Activated naive CD4-positive, alpha-beta T cell treated with anti-CD3 and anti-CD28 coated beads, Interleukin-2, amount 50 U/mL, for 24 hours (primary cell): ENCODE measurements around the gene TRIP6.
"Not testable (repeated sequence)": the region's sequence is repeated elsewhere in the genome, so short reads cannot be mapped to it uniquely, and the experiment has no call there.

Experiments used
- H3K27ac Mint-ChIP-seq: one replicate; pipeline ENCODE4 v1.8.0; 2021; ENCODE audit warnings: mild to moderate bottlenecking, mixed read lengths
- H3K27me3 Mint-ChIP-seq: one replicate; pipeline ENCODE4 v1.8.0; 2021; ENCODE audit warnings: mixed read lengths
- H3K36me3 Mint-ChIP-seq: one replicate; pipeline ENCODE4 v1.8.0; 2021; ENCODE audit warnings: mixed read lengths
- H3K4me1 Mint-ChIP-seq: one replicate; pipeline ENCODE4 v1.8.0; 2021; ENCODE audit warnings: mixed read lengths
- H3K4me3 Mint-ChIP-seq: one replicate; pipeline ENCODE4 v1.8.0; 2021; ENCODE audit warnings: mild to moderate bottlenecking, mixed read lengths
- H3K9me3 Mint-ChIP-seq: one replicate; pipeline ENCODE4 v1.8.0; 2021; ENCODE audit warnings: mixed read lengths

TRIP6 gene

DNA sequence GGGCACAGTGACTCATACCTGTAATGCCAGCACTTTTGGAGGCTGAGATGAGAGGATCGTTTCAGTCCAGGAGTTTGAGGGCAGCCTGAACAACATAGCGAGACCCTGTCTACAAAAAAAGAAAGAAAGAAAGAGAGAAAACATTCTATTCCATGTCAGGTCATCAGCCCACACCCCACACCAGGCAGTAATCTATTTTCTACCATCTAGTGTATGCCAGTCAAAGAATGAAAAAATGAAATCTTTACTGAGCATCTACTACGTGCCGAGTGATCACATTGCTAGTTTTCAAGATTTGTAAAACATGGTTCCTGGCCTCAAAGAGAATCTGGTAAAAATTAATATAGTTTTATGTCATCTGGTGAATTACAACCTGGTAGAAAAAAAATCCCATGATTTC is 36.8 kb upstream of the TRIP6 start:
- Mint-ChIP-seq H3K4me3 (no peak overlapping the region), H3K27ac (no peak overlapping the region), H3K36me3 (peaks cover 1% of the 10 kb centered on the region), H3K9me3 (no peaks in the 10 kb centered on the region), H3K27me3 (peaks cover 23% of the 10 kb centered on the region), H3K4me1 (peaks cover 19% of the 10 kb centered on the region)

DNA sequence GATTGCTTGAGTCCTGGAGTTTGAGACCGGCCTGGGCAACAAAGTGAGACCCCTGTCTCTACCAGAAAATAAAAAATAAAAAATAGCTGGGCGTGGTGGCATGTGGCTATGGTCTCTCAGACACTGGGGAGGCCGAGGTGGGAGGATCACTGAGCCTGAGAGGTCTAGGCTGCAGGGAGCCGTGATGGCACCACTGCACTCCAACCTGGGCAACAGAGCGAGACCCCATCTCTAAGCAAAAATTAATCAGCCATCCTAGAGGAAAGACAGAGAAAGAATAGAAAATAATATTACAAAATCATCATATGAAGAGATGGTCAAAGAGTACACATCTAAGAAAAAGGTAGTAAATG is 34.9 kb upstream of the TRIP6 start:
- Mint-ChIP-seq H3K4me3 (no peak overlapping the region), H3K36me3 (no peaks in the 10 kb centered on the region), H3K27me3 (peaks cover 12% of the 10 kb centered on the region), H3K4me1 (peaks cover 16% of the 10 kb centered on the region), H3K27ac (no peak overlapping the region), H3K9me3 (no peaks in the 10 kb centered on the region)

DNA sequence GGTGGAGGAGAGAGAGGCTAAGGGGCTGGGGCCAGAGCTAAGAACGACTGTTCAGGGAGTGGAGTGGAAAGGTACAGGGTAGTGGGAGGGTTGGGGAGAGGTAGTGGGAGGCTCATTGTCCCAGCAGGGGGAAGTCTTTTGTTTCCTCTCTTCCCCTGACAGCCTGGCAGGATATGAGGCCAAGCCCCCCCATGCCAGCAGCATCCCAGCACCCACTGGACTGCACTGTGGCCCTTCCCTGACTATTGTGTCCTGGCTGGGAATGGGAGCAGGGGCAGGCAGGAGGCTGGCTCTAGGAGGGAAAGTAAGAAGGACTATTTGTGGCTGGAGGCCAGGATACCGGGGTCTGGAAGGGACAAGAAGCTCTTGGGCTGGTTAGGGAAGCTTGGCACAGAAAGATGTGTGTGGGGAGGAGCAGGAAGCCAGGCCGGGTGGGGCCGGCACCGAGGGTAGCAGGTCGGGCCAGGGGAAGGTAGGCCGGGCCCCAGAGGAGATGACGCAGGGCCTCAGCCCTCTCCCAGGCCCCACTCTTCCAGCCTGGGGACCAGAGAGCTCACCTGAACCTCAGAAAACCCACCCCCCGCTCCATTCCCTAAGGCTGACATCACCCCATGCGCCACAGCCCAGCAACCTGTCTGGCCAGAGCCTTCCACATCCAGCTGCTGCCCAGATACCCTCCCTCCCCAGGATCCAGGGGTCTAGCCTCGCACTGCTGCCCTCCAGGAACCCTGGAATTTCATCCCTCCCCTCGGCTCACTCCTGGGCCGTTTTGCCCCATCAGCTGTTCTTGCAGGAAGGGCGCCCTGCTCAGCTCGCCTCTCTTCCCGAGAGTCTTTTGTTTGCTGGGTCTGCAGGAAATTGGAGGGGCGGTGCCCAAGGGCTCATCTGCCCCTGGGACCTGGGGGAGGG is 31.0 kb upstream of the TRIP6 start:
- no peaks in the 10 kb centered on the region for H3K36me3 Mint-ChIP-seq
- H3K27me3 Mint-ChIP-seq = peaks cover 2% of the 10 kb centered on the region
- H3K9me3 Mint-ChIP-seq = no peaks in the 10 kb centered on the region
- H3K4me1 Mint-ChIP-seq = peaks cover 9% of the 10 kb centered on the region
- peak overlapping the region; percentile 34 for H3K4me3 Mint-ChIP-seq
- H3K27ac Mint-ChIP-seq = no peak overlapping the region

DNA sequence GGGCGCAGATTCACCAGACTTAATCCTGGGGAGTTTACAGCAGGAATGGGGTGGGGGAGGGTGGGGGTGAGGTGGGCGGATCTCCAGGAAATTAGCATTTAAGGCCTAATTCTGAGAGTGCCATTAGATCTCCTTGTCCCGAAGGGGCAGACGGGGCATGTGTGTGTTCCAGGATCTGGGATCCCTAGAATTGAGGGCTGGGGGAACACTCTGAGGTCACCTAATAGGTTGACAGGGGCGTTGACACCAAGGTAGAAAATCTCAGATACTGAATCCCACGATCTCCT is 30.4 kb upstream of the TRIP6 start:
- Mint-ChIP-seq H3K4me3 (peak overlapping the region; percentile 85), H3K27ac (peak overlapping the region; percentile 79), H3K4me1 (peaks cover 9% of the 10 kb centered on the region), H3K27me3 (peaks cover under 1% of the 10 kb centered on the region), H3K36me3 (no peaks in the 10 kb centered on the region), H3K9me3 (no peaks in the 10 kb centered on the region)

DNA sequence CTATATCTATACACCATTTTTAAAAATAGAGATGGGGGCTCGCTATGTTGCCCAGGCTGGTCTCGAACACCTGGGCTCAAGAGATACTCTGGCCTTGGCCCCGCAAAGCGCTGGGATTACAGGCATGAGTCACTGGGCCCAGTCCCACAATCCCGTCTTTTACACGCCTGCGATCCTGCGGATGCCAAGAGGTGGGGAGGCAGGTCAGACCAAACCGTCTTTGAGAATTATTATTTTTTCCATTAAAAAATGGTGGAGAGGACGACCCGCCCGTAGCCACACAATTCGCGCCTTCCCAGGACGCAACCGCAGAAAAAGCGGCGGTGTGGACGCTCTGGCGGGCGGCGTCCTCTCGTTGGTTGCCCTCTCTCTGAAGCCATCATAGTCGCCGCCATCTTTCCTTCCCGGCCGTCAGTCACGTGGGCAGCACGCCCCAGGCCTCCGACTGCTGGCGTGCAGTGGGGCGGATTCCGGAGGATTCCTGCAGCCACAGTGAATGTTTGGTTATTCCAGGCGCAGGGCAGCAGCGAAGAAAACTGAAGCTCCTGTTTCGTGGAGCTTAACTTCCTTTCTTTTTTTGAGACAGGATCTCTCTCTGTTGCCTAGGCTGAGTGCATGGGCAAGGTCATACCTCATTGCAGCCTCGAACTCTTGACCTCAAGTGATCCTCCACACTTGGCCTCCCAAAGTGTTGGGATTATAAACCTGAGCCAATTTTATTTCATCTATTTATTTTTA is 29.9 kb upstream of the TRIP6 start:
- Mint-ChIP-seq H3K27ac (peak overlapping the region; percentile 79), H3K36me3 (no peaks in the 10 kb centered on the region), H3K9me3 (no peaks in the 10 kb centered on the region), H3K4me3 (peak overlapping the region; percentile 85), H3K4me1 (peaks cover 9% of the 10 kb centered on the region), H3K27me3 (no peaks in the 10 kb centered on the region)

DNA sequence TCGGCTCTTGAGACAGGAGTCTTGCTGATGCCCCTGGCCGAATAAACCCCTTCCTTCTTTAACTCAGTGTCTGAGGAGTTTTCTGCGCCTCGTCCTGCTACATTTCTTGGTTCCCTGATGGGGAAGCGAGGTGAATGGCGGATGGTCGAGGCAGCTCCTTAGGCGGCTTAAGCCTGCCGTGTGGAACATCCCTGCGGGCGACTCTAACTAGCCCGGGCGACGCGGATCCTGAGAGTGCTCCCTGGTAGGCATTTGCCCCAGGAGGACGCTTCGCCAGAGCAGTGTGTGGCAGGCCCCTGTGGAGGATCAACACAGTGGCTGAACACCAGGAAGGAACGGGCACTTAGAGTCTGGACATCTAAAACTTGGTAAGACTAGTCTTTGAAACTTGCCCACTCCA is 27.8 kb upstream of the TRIP6 start:
- peaks cover 9% of the 10 kb centered on the region for H3K4me1 Mint-ChIP-seq
- H3K27ac Mint-ChIP-seq = no peak overlapping the region
- no peak overlapping the region for H3K4me3 Mint-ChIP-seq
- no peaks in the 10 kb centered on the region for H3K27me3 Mint-ChIP-seq
- H3K9me3 Mint-ChIP-seq = no peaks in the 10 kb centered on the region
- no peaks in the 10 kb centered on the region for H3K36me3 Mint-ChIP-seq

DNA sequence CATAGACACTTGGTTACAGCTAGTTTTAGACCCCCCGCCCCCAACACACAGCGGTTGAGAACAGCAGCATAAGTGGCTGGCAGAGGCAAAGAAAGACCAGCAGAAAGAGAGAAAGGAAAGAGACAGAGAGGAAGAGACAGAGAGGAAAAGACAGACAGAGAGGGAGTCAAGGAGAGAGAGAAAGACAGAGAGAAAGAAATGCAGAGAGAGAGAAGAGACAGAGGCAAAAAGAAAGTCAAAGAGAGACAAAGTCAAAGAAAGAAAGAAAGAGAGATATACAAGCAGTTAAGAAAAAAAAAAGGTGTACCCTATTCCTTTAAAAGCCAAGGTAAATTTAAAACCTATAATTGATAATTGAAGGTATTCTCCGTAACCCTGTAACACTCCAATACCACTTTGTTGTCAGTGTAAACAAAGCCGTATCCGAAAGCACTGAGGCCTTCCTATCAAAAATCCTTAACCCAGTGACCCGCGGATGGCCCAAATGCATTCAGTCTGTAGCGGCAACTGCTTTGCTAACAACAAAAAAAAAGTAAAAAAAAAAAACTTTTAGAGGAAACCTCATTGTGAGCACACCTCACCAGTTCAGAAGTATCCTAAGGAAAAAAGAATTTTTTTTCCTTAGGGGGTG is 26.6 kb upstream of the TRIP6 start:
- H3K4me1 Mint-ChIP-seq = peaks cover 9% of the 10 kb centered on the region
- H3K9me3 Mint-ChIP-seq = no peaks in the 10 kb centered on the region
- H3K36me3 Mint-ChIP-seq = no peaks in the 10 kb centered on the region
- H3K4me3 Mint-ChIP-seq = no peak overlapping the region
- H3K27ac Mint-ChIP-seq = no peak overlapping the region
- no peaks in the 10 kb centered on the region for H3K27me3 Mint-ChIP-seq

DNA sequence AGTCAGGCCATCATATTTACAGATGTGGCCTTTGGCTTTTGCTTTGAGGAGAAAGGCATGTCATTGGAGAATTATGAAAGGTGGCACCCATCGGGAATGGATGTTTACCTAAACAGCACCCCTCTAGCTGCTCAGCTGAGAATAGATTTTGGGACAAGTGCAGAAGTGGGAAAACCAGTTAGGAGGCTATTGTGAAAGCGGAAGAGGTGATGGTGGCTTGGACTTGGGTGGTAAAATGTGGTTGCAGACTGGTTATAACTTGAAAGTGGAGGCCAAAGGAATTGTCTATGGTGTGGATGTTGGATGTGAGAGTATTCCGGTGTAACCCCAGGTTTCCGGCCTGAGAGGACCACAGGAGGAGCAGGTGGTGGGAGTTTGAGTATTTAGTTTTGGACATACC is 19.8 kb upstream of the TRIP6 start:
- Mint-ChIP-seq H3K4me1 (peaks cover 8% of the 10 kb centered on the region), H3K4me3 (no peak overlapping the region), H3K27me3 (no peaks in the 10 kb centered on the region), H3K27ac (no peak overlapping the region), H3K36me3 (peaks cover 3% of the 10 kb centered on the region), H3K9me3 (no peaks in the 10 kb centered on the region)

DNA sequence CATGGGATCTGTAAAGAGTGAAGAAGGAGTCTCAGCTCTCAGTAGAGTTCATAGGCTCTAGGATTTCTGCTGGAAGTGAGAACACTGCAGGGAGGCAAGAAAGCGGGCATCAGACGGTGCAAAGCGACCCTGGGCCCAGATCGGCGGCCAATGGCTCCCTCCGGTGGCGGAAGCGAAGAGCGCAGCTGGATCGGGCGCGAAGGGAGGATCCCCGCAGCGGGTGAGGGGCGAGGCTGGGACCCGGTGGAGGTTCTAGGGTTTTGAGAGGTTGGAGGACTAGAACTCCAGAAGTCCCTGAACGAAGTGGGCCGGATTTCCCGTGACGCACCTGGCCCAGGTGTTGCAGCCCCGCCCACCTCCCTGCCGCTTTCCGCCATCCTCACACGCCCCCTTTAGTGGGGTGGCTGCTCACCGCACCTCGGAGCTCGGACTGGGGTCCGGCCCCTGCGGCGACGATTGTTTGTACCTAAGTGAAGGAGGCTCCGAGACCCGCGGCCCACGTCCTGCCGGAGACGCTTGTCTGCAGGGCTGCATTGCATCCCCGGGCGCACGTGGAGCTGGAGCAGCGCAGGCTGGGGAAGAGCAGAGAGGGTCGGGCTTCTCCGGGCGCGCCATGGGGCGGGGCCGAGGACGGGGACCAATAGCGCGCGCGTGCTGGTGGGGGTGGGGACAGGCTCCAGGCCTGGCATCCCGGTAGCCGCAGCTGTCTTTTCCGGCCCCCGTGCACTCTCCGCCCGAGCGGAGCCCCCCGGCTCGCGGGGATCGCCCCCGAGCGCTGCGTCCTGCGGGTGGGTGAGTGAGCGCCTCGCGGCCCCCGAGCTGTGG is 14.9 kb upstream of the TRIP6 start, which contains the start of gene SLC12A9:
TSS of gene SLC12A9 (plus strand) at position 666 of the 825 bp plus-strand sequence. CDS start 1,485 bp downstream, outside the sequence.
- H3K4me1 Mint-ChIP-seq = peaks cover 20% of the 10 kb centered on the region
- no peaks in the 10 kb centered on the region for H3K27me3 Mint-ChIP-seq
- no peaks in the 10 kb centered on the region for H3K9me3 Mint-ChIP-seq
- peak within 1 kb of the TSS; percentile 86 for H3K27ac Mint-ChIP-seq
- peak within 1 kb of the TSS; percentile 89 for H3K4me3 Mint-ChIP-seq
- peaks cover 6% of the 10 kb centered on the region for H3K36me3 Mint-ChIP-seq

DNA sequence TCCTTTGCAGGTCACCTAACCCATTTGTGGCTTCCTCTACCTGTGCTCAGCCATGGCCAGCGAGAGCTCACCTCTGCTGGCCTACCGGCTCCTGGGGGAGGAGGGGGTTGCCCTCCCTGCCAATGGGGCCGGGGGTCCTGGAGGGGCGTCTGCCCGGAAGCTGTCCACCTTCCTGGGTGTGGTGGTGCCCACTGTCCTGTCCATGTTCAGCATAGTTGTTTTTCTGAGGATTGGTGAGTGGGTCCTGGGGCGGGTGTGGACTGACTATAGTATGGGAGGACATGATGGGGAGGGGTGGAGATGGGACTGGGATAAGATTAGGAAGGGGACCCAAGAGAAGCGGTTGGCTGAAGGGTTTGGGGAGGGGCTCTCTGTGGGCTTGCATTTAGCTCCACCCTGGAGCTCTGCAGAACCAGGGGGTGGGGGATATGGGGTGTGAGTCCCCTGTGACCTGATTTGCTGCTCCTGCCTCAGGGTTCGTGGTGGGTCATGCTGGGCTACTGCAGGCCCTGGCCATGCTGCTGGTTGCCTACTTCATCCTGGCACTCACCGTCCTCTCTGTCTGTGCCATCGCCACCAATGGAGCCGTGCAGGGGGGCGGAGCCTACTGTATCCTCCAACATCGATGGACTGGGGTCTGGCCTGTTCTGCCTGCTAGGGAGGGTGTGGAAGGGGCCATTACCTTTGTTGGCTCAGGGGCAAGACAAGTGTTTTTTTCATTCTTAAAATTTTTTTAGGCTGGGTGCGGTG is 12.9 kb upstream of the TRIP6 start:
- Mint-ChIP-seq H3K9me3 (no peaks in the 10 kb centered on the region), H3K36me3 (peaks cover 5% of the 10 kb centered on the region), H3K27ac (no peak overlapping the region), H3K4me1 (peaks cover 20% of the 10 kb centered on the region), H3K27me3 (no peaks in the 10 kb centered on the region), H3K4me3 (peak overlapping the region; percentile 89)

DNA sequence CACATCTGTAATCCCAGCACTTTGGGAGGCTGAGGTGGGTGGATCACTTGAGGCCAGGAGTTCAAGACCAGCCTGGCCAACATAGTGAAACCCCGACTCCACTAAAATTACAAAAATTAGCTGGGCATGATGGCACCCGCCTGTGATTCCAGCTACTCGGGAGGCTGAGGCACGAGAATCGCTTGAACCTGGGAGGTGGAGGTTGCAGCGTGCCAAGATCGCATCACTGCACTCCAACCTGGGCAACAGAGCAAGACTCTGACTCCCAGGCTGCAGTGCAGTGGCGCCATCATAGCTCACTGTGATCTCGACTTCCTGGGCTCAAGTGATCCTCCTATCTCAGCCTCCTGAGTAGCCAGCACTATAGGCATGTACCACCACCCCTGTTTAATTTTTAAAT is 12.3 kb upstream of the TRIP6 start:
- H3K27me3 Mint-ChIP-seq, H3K9me3 Mint-ChIP-seq, H3K4me3 Mint-ChIP-seq, H3K36me3 Mint-ChIP-seq, H3K27ac Mint-ChIP-seq: not testable (repeated sequence)
- peaks cover 20% of the 10 kb centered on the region for H3K4me1 Mint-ChIP-seq

DNA sequence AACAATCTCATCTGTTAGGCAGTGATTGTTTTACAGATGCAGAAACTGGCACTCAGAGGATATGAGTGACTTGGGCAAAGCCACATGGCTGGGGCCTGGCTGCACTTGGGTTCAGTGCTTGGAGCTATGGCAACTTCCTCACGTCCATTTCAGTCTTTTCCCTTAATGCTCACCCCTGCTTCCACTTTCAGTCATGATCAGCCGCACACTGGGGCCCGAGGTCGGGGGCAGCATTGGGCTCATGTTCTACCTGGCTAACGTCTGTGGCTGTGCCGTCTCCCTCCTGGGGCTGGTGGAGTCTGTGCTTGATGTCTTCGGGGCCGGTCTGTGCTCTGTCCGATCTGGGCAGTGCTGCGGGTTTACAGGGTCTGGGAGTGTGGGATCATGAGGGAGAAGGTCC is 11.7 kb upstream of the TRIP6 start:
- H3K9me3 Mint-ChIP-seq = no peaks in the 10 kb centered on the region
- no peak overlapping the region for H3K4me3 Mint-ChIP-seq
- H3K27me3 Mint-ChIP-seq = no peaks in the 10 kb centered on the region
- peaks cover 20% of the 10 kb centered on the region for H3K4me1 Mint-ChIP-seq
- H3K27ac Mint-ChIP-seq = no peak overlapping the region
- peaks cover 7% of the 10 kb centered on the region for H3K36me3 Mint-ChIP-seq

DNA sequence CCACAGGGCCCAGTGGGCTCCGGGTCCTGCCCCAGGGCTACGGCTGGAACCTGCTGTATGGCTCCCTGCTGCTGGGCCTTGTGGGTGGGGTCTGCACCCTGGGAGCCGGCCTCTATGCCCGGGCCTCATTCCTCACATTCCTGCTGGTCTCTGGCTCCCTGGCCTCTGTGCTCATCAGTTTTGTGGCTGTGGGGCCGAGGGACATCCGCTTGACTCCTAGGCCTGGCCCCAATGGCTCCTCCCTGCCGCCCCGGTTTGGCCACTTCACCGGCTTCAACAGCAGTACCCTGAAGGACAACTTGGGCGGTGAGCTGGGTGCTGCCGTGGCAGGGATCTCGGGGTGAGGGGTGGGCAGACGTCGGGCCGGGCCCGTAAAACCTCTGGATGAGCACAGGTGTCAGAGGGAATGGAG is 10.3 kb upstream of the TRIP6 start:
- no peak overlapping the region for H3K4me3 Mint-ChIP-seq
- peaks cover 7% of the 10 kb centered on the region for H3K36me3 Mint-ChIP-seq
- H3K27ac Mint-ChIP-seq = no peak overlapping the region
- no peaks in the 10 kb centered on the region for H3K9me3 Mint-ChIP-seq
- H3K4me1 Mint-ChIP-seq = peaks cover 14% of the 10 kb centered on the region
- H3K27me3 Mint-ChIP-seq = no peaks in the 10 kb centered on the region

DNA sequence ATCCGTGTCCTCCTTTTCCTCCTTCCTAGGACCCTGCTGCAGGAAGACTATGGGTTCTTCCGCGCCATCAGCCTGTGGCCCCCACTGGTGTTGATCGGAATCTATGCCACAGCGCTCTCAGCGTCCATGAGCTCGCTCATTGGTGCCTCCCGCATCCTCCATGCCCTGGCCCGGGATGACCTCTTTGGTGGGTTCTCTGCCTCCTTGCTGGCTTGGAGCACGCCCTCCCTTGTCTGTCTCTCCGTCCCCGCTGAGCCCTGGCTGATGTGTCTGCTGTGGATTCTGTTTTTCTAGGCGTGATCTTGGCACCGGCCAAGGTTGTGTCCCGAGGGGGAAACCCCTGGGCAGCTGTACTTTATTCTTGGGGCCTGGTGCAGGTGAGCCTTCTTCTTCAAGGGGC is 7.3 kb upstream of the TRIP6 start:
- peaks cover 12% of the 10 kb centered on the region for H3K36me3 Mint-ChIP-seq

More for the DNA sequence above, 7.3 kb upstream of the TRIP6 start:
- no peaks in the 10 kb centered on the region for H3K27me3 Mint-ChIP-seq
- H3K27ac Mint-ChIP-seq = no peak overlapping the region
- no peak overlapping the region for H3K4me3 Mint-ChIP-seq
- H3K9me3 Mint-ChIP-seq = no peaks in the 10 kb centered on the region
- peaks cover 4% of the 10 kb centered on the region for H3K4me1 Mint-ChIP-seq
